Activated CD8-positive, alpha-beta memory T cell treated with anti-CD3 and anti-CD28 coated beads, Interleukin-2, amount 10 ng/mL, durations not matched to agents 7 days and 5 days (primary cell): ENCODE measurements around the gene IGFBP7. TPM values are rescaled to one million over a fixed set of nuclear protein-coding genes. Genes with fewer than 3 reads are reported as not detected.
"Not testable (repeated sequence)": the region's sequence is repeated elsewhere in the genome, so short reads cannot be mapped to it uniquely, and the experiment has no call there.

ENCODE experiments used
- ATAC-seq: fragments of 150-1000 bp; cut with Tn5 transposase; one replicate; pipeline ENCODE4 v1.10.0; 2021; ENCODE audit warnings: moderate library complexity
- CTCF ChIA-PET: fragments of 350-600 bp; sonication (Branson Sonifier 250); formaldehyde crosslinking; loops from one replicate; lab custom pipeline; 2021; ENCODE audit warnings: antibody characterized with exemption; lab: Charles Lee
- DNase-seq: peaks from one replicate; pipeline ENCODE4 v3.0.0-alpha.2; 2020
- H3K27ac Mint-ChIP-seq: one replicate; pipeline ENCODE4 v1.8.0; 2021; ENCODE audit warnings: mild to moderate bottlenecking, mixed read lengths
- H3K27me3 Mint-ChIP-seq: one replicate; pipeline ENCODE4 v1.8.0; 2021; ENCODE audit warnings: mixed read lengths
- H3K36me3 Mint-ChIP-seq: one replicate; pipeline ENCODE4 v1.8.0; 2021; ENCODE audit warnings: mild to moderate bottlenecking, mixed read lengths
- H3K4me1 Mint-ChIP-seq: one replicate; pipeline ENCODE4 v1.8.0; 2021; ENCODE audit warnings: mixed read lengths
- H3K4me3 Mint-ChIP-seq: one replicate; pipeline ENCODE4 v1.8.0; 2021; ENCODE audit warnings: mild to moderate bottlenecking, moderate library complexity, mixed read lengths
- H3K9me3 Mint-ChIP-seq: one replicate; pipeline ENCODE4 v1.8.0; 2022; ENCODE audit warnings: low read depth, mixed read lengths
- total RNA-seq, 2 experiments: library from RNA; stranded (reverse); gene quantifications; one replicate each; pipeline ENCODE4 v1.2.3, GENCODE V29; 2021

The IGFBP7 gene
- total RNA-seq, 2 experiments from 2014 or later, result 0.35 TPM; not detected in 1

DNA sequence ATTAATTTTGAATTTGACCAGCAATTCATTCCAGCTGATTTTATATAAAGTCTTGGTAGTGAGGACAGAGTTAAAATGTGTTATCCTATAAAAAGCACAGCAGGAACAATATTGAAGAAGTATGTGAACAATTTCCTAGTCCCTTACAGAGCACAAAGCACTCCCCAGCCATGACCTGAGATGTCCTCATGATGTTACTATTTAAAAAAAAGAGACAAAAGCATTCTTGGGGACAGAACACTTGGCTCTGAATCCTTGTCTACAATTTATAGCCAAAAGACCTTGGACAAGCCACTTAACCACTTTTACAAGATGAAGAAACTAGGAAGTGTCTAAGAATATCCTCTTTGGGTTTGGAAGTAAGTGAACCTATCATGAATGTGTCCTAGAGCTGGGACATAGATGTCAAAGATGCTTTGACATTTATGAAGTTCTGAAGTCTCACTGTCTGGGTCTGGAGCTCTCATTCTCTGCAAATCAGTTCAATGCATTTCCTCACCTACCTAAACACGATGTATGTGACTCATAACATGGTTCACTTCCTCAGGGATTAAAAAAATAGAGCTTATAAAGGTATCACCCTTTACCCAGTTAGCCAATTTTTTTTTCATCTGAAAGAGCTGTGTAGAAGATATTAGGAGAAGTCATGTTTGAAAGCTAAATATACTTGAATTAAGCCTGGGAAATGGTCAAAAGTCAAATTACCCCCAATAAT is 61.4 kb downstream of the IGFBP7 start:
- Mint-ChIP-seq H3K4me1 (no peaks in the 10 kb centered on the region), H3K36me3 (no peaks in the 10 kb centered on the region), H3K4me3 (no peak overlapping the region), H3K27ac (no peak overlapping the region), H3K27me3 (peaks cover 34% of the 10 kb centered on the region), H3K9me3 (no peaks in the 10 kb centered on the region)
- ATAC-seq, result no peak
- no peak for DNase-seq
- CTCF ChIA-PET, result no interaction called here

DNA sequence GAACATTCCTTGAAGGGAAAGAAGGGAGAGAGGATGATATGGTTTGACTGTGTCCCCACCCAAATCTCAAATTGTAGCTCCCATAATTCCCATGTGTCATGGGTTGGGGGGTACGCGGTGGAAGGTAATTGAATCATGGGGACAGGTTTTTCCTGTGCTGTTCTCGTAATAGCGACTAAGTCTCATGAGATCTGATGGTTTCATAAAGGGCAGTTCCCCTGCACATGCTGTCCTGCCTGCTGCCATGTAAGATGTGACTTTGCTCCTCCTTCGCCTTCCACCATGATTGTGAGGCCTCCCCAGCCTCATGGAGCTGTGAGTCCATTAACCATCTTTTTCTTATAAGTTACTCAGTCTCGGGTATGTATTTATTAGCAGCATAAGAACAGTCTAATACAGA is 63.1 kb downstream of the IGFBP7 start:
- not testable (repeated sequence) for H3K9me3 Mint-ChIP-seq, ATAC-seq, DNase-seq, H3K4me1 Mint-ChIP-seq, H3K36me3 Mint-ChIP-seq, H3K27ac Mint-ChIP-seq, H3K4me3 Mint-ChIP-seq
- CTCF ChIA-PET, result interaction anchor here (1.1 kb wide), 1 partner anchor 9 kb away, joined by 3 read pairs; no protein-coding TSS in a partner anchor
- H3K27me3 Mint-ChIP-seq, result peaks cover 37% of the 10 kb centered on the region

DNA sequence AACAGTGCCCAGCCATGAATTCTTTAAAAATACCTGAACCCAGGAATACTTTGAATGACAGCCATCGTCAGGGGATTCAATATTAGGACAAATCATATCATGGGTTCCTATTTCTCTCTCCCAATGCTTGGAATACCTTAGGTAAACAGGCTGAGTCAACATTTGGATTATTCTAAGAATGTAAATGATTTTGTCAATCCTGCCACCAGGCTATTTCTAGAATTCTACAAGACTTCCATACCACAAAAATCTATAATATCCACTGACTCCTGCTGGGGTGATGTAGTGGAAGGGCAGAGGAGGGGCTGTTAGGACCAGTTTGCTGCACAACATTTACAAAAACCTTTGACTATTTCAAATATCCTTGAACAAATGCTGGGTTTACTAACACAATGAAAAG is 65.2 kb downstream of the IGFBP7 start:
- CTCF ChIA-PET, result no interaction called here
- Mint-ChIP-seq H3K4me3 (no peak overlapping the region), H3K36me3 (no peaks in the 10 kb centered on the region), H3K4me1 (no peaks in the 10 kb centered on the region), H3K27ac (no peak overlapping the region), H3K27me3 (peaks cover 30% of the 10 kb centered on the region), H3K9me3 (no peaks in the 10 kb centered on the region)
- ATAC-seq (no peak), DNase-seq (no peak)

DNA sequence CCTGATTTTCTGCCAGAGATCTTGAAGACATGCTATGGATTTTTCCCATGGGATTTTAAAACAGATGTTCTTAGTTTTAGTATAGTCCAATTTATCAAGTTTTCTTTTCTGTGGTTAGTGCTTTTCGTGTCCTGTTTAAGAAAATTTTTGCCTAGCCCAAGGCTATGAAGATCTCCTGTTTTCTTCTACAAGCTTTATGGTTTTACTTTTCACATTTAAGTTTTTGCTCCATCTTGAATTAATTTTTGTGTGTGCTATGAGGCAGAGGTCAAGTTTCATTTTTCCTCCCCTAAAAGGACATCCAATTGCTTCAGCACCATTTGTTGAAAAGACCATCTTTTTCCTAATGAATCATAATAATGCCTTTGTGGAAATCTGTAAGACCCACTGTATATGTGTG is 65.9 kb downstream of the IGFBP7 start:
- Mint-ChIP-seq H3K4me1 (no peaks in the 10 kb centered on the region), H3K27ac (no peak overlapping the region), H3K4me3 (no peak overlapping the region), H3K36me3 (no peaks in the 10 kb centered on the region), H3K27me3 (peaks cover 28% of the 10 kb centered on the region), H3K9me3 (no peaks in the 10 kb centered on the region)
- ATAC-seq (no peak), DNase-seq (no peak)
- CTCF ChIA-PET, result no interaction called here

DNA sequence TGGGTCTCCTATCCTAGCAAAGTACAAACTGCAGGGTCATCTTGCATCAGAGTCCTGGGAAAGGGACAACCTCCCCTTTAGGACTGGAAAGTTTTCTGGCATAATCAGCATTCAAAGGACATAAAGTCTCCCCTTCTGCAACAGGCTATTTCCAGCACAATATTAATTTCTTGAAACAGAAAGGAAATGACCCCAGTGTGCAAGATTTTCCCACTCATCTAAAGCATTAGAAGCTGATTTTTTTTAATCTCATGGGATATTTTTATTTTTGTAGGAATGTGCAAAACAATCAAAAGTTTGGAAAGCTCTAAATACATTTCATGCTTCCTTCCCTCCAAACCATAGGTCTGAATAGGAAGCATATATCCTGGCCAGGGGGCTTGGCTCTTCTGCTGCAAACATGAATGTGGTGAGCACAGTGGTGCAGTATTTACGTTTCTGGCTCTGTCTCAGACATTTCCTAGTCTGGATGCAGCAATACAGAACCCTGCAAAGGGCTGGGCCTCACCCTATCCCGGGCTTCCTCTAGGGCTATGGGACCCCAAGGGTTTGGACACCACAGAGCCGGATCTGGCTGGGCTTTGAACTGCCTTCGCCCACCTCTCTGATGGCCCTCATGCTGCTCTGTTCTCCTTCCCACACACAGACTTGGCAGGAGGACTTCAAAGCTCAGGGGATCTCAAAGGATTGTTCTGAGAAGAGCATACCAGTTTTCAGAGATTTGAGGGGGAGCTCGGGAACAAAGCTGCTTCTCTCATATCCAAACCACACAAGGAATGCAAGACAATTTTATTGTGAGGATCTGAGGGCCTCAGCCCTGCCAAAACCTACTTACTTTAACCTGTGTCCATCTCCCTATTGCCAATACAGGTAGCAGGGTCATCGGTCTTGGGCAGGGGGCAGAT is 66.6 kb downstream of the IGFBP7 start:
- DNase-seq (no peak), ATAC-seq (no peak)
- Mint-ChIP-seq H3K9me3 (no peaks in the 10 kb centered on the region), H3K4me1 (no peaks in the 10 kb centered on the region), H3K27me3 (peaks cover 26% of the 10 kb centered on the region), H3K36me3 (no peaks in the 10 kb centered on the region), H3K27ac (no peak overlapping the region), H3K4me3 (no peak overlapping the region)
- CTCF ChIA-PET, result no interaction called here

DNA sequence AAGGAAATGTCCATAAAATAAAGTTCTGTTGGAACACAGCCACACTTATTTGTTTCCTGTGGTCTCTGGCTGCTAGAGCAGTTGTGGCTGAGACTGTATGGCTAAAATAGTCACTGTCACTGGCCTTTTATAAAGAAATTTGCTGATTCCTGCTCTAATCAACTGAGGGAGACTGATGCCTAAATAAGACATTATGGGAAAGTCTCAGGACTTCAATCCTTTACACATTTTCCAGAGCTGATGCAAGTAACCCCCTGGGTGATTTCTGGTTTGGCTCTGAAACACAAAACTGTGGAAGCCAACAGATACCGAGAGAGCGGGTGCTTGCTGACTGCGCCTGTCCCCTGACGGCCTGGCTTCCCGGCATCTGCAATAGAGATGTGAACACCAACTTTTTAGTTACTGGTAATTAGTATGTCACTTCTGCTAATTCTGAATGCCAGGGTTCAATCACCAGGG is 67.4 kb downstream of the IGFBP7 start:
- peaks cover 1% of the 10 kb centered on the region for H3K4me1 Mint-ChIP-seq
- no peaks in the 10 kb centered on the region for H3K9me3 Mint-ChIP-seq
- CTCF ChIA-PET, result no interaction called here
- H3K36me3 Mint-ChIP-seq, result no peaks in the 10 kb centered on the region
- DNase-seq, result no peak
- H3K4me3 Mint-ChIP-seq, result no peak overlapping the region
- no peak overlapping the region for H3K27ac Mint-ChIP-seq
- H3K27me3 Mint-ChIP-seq, result peaks cover 31% of the 10 kb centered on the region
- ATAC-seq, result no peak

DNA sequence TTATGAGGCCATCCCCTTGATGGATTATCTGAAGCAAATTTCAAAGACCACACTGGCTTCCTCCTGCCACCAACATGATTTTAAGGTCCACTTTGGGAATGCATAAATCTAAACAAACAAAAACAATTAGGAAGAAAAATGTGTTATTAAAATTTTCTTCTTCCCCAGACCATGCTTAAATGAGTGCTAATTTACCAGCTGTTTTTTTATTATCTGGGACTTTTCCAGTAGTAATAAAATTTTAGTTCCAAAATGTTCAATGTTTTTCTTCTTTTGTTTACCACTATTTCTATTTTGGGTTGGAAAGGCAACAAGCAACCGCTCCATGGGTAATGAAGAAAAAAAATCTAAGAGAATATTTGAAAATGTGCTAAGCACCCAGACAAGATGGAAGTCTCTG is 69.2 kb downstream of the IGFBP7 start:
- H3K4me1 Mint-ChIP-seq, result peaks cover 1% of the 10 kb centered on the region
- CTCF ChIA-PET, result no interaction called here
- ATAC-seq (no peak), DNase-seq (no peak)
- H3K27ac Mint-ChIP-seq, result no peak overlapping the region
- H3K9me3 Mint-ChIP-seq, result no peaks in the 10 kb centered on the region
- H3K36me3 Mint-ChIP-seq, result no peaks in the 10 kb centered on the region
- H3K27me3 Mint-ChIP-seq, result peaks cover 20% of the 10 kb centered on the region
- no peak overlapping the region for H3K4me3 Mint-ChIP-seq

DNA sequence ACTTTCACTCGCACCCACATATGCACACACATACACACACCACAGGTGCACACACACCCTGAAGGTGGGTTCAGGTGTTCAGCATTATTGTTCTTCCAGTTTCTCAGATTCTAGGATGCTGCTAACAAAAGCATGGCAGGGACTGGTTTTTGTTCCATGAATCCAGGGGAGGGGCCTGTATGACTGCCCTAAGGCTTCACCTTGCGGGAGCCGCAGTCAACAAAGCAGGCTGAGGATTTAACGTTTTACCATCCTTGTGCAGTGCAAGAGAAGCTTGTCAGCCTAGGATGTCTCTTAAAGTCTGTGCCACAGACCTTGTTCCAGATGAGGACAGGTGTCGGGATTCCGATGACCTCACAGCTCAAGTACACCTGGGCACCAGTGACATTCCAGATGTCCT is 69.7 kb downstream of the IGFBP7 start:
- DNase-seq (no peak), ATAC-seq (no peak)
- Mint-ChIP-seq H3K27me3 (peaks cover 18% of the 10 kb centered on the region), H3K9me3 (no peaks in the 10 kb centered on the region), H3K4me1 (peaks cover 1% of the 10 kb centered on the region), H3K4me3 (no peak overlapping the region), H3K27ac (no peak overlapping the region), H3K36me3 (no peaks in the 10 kb centered on the region)
- CTCF ChIA-PET, result no interaction called here

DNA sequence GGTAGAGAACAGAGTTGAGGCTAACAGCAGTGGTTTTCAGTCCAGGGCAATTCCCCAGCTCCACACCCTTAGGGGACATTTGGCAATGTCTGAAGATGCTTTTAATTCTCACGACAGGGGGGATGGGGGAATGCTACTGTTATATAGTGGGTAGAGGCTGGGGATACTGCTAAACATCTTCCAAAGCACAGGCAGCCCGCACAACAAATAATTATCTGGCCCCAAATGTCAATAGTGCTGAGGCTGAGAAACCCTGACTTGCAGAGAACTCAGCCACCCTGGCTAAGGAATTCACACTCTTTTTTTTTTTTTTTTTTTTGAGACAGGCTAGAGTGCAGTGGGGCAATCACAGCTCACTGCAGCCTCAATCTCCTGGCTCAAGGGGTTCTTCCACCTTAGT is 70.8 kb downstream of the IGFBP7 start:
- DNase-seq (no peak), ATAC-seq (no peak)
- no peaks in the 10 kb centered on the region for H3K36me3 Mint-ChIP-seq
- CTCF ChIA-PET, result interaction anchor here (2.1 kb wide), 1 partner anchor 125 kb away, joined by 6 read pairs; no protein-coding TSS in a partner anchor
- peaks cover 1% of the 10 kb centered on the region for H3K4me1 Mint-ChIP-seq
- no peaks in the 10 kb centered on the region for H3K9me3 Mint-ChIP-seq
- H3K4me3 Mint-ChIP-seq, result no peak overlapping the region
- H3K27me3 Mint-ChIP-seq, result peaks cover 15% of the 10 kb centered on the region
- no peak overlapping the region for H3K27ac Mint-ChIP-seq

DNA sequence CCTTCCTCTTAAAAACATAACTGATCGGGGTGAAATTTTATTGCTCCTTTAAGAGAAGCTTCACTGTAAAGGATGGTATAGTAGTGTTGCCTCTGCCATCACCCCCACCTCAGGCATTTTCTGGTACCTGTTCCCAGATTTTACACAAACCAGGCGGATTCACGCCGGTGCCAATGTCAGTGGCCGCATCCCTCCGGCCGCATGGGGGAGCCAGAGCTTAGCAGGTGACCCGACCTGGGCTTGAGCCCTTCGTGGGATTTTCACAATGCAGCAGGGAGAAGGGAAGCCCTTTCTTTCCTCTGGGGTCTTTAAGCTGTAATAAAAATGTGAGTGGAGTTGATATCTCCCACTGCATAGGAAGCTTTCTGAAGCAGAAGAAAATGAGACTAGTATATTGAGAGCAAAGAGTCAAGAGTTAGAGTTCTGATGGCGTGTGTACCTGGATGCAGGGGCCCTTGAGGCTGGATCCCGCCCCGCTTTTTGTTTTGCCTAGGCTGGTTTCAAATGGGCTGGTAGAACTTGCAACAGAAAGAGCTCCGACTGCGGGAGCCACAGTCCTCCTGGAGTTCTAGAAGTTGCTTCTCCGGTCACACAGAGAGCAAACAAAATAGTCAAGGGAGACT is 72.1 kb downstream of the IGFBP7 start:
- Mint-ChIP-seq H3K36me3 (no peaks in the 10 kb centered on the region), H3K27ac (no peak overlapping the region), H3K4me1 (peaks cover 1% of the 10 kb centered on the region), H3K9me3 (no peaks in the 10 kb centered on the region), H3K4me3 (no peak overlapping the region), H3K27me3 (peaks cover 11% of the 10 kb centered on the region)
- CTCF ChIA-PET, result interaction anchor here (0.9 to 2.1 kb wide), 5 partner anchors 9 to 126 kb away, joined by 3 to 6 read pairs (median 3); partner anchors contain the start of gene POLR2B
- ATAC-seq, result peak; percentile 42
- peak; percentile 44 for DNase-seq

DNA sequence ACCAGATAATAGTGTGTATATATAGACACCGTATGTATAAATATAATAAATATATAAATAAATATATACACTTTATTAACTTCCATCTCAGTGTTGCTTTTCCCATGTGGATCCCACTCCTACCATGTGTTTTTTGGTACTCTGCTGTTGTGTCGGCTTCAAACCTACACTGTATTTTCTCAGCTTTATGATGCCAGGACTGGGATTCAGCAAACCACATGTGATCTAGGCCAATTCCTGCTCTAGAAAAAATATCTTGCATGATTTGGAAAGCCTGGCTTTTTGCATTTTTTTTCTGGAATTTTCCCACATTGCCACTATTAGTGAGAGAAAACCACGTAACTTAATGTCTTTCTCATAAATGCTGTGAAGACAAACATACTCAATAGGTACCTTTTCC is 75.7 kb downstream of the IGFBP7 start:
- Mint-ChIP-seq H3K4me3 (no peak overlapping the region), H3K27me3 (peaks cover 6% of the 10 kb centered on the region), H3K4me1 (peaks cover 1% of the 10 kb centered on the region), H3K9me3 (no peaks in the 10 kb centered on the region), H3K27ac (no peak overlapping the region), H3K36me3 (peaks cover 17% of the 10 kb centered on the region)
- no peak for ATAC-seq
- no peak for DNase-seq
- CTCF ChIA-PET, result no interaction called here

DNA sequence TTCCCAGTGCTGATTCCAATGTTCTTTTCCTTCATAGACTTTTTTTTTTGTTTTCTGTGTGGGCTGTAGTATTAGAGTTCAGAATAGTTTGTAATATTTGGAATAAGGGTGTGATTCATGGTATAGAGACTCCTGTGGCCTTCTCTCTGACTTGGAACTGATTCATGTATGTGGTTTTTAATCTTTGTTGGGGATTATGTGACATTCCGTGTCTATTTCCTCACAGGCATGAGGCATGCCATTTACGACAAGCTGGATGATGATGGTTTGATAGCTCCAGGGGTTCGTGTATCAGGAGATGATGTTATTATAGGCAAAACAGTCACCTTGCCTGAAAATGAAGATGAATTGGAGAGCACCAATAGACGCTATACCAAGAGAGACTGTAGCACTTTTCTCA is 87.1 kb downstream of the IGFBP7 start:
- H3K27ac Mint-ChIP-seq, result no peak overlapping the region

DNA sequence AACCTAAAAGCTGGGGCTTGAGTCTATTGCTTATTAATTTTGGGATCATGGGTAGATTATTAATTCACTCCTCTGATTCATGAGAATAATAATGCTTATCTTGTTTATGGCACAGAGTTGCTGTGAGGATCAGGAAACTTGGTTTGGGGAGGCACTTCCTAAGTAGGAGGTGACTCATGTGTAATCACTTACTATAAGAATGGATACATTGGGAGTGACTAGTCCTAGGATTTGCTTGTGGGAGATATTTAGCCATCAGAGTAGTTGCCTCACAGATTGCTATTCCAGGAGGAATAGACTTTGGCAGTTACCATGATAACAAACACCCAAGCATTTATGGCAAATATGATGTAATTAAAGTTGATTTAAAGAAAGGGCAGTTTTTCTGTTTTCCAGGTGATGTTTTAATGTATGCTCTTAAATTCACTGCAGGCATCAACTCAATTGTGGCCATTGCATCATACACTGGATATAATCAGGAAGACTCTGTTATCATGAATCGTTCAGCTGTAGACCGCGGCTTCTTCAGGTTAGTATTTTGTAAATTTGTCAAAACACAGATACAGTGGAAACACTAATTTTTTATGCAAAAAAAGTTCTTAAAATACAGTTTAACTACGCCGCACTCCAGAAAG is 89.6 kb downstream of the IGFBP7 start:
- no peak for DNase-seq
- no peaks in the 10 kb centered on the region for H3K27me3 Mint-ChIP-seq
- CTCF ChIA-PET, result no interaction called here
- no peak for ATAC-seq
- H3K36me3 Mint-ChIP-seq, result peaks cover 75% of the 10 kb centered on the region
- no peaks in the 10 kb centered on the region for H3K9me3 Mint-ChIP-seq
- H3K4me1 Mint-ChIP-seq, result peaks cover 2% of the 10 kb centered on the region
- no peak overlapping the region for H3K27ac Mint-ChIP-seq
- H3K4me3 Mint-ChIP-seq, result no peak overlapping the region

More for the DNA sequence above, 87.1 kb downstream of the IGFBP7 start:
- DNase-seq, result no peak
- CTCF ChIA-PET, result no interaction called here
- no peaks in the 10 kb centered on the region for H3K9me3 Mint-ChIP-seq
- H3K36me3 Mint-ChIP-seq, result peaks cover 75% of the 10 kb centered on the region
- no peak overlapping the region for H3K4me3 Mint-ChIP-seq
- peaks cover 4% of the 10 kb centered on the region for H3K4me1 Mint-ChIP-seq
- no peaks in the 10 kb centered on the region for H3K27me3 Mint-ChIP-seq
- no peak for ATAC-seq
